HG02840 (cell line): Measurements from ENCODE around the gene SDR9C7.
"Not testable (repeated sequence)": the region's sequence is repeated elsewhere in the genome, so short reads cannot be mapped to it uniquely, and the experiment has no call there.

ENCODE experiments used
- ATAC-seq: cut with Tn5 transposase; IDR thresholded peaks from one replicate; pipeline ENCODE4 v1.9.1; 2021; ENCODE audit warnings: mild to moderate bottlenecking, moderate library complexity, moderate number of reproducible peaks; ENCODE audit not compliant: unreplicated experiment, low FRiP score

SDR9C7 gene

GRCh38 chr12:56880125-56880992 lies 53.8 kb downstream of the SDR9C7 start:
- ATAC-seq, result no peak

- not testable (repeated sequence) for ATAC-seq
Measured at GRCh38 chr12:56879240-56880124, 54.7 kb downstream of the SDR9C7 start.

GRCh38 chr12:56878010-56878339 lies 56.2 kb downstream of the SDR9C7 start:
- ATAC-seq, result no peak

- no peak for ATAC-seq
Measured at GRCh38 chr12:56877195-56878009, 56.8 kb downstream of the SDR9C7 start.

GRCh38 chr12:56874821-56875220 lies 59.4 kb downstream of the SDR9C7 start:
- ATAC-seq, result no peak

GRCh38 chr12:56873382-56873781 lies 60.8 kb downstream of the SDR9C7 start:
- no peak for ATAC-seq
